ENCODE results near the gene GUCY2C.

GUCY2C gene

GRCh38 chr12:14621826-14622225 lies 74.6 kb downstream of the GUCY2C start:
- no peak for DNase-seq (ENCODE audit: low read depth in 2 of 2)

- DNase-seq (ENCODE audit: low read depth in 2 of 2): no peak
These were observed 76.5 kb downstream of the GUCY2C start for GRCh38 chr12:14619741-14620501.

- no peak for DNase-seq (ENCODE audit: low read depth in 2 of 2)
These were observed 77.4 kb downstream of the GUCY2C start for GRCh38 chr12:14618983-14619382.

- DNase-seq (ENCODE audit: low read depth in 2 of 2): no peak
These were observed 81.7 kb downstream of the GUCY2C start for GRCh38 chr12:14614704-14615121.

GRCh38 chr12:14613718-14614117 lies 82.7 kb downstream of the GUCY2C start:
- no peak for DNase-seq (ENCODE audit: low read depth in 2 of 2)

GRCh38 chr12:14612898-14613445 lies 83.4 kb downstream of the GUCY2C start:
- DNase-seq (ENCODE audit: low read depth in 2 of 2): no peak

- DNase-seq (ENCODE audit: low read depth in 2 of 2): no peak
These were observed 84.1 kb downstream of the GUCY2C start for GRCh38 chr12:14612250-14612649.

GRCh38 chr12:14611640-14612203 lies 84.7 kb downstream of the GUCY2C start:
- no peak for DNase-seq (ENCODE audit: low read depth in 2 of 2)

- DNase-seq (ENCODE audit: low read depth in 2 of 2): no peak
These were observed 88.8 kb downstream of the GUCY2C start for GRCh38 chr12:14607568-14607967.

- DNase-seq (ENCODE audit: low read depth in 2 of 2): no peak
These were observed 90.9 kb downstream of the GUCY2C start for GRCh38 chr12:14605401-14605989.

GRCh38 chr12:14601692-14602478 lies 94.5 kb downstream of the GUCY2C start:
- no peak for DNase-seq (ENCODE audit: low read depth in 2 of 2)

GRCh38 chr12:14597480-14597879 lies 98.9 kb downstream of the GUCY2C start:
- no peak for DNase-seq (ENCODE audit: low read depth in 2 of 2)

- DNase-seq (ENCODE audit: low read depth in 2 of 2): no peak
These were observed 104.7 kb downstream of the GUCY2C start for GRCh38 chr12:14591719-14592118.

- DNase-seq (ENCODE audit: low read depth in 2 of 2): no peak
These were observed 107.0 kb downstream of the GUCY2C start for GRCh38 chr12:14589169-14590004.

- DNase-seq (ENCODE audit: low read depth in 2 of 2): no peak
These were observed 107.8 kb downstream of the GUCY2C start for GRCh38 chr12:14588571-14588970.

GRCh38 chr12:14578646-14579045 lies 117.8 kb downstream of the GUCY2C start:
- DNase-seq (ENCODE audit: low read depth in 2 of 2): no peak

- DNase-seq (ENCODE audit: low read depth in 2 of 2): no peak
These were observed 119.1 kb downstream of the GUCY2C start for GRCh38 chr12:14577344-14577743.

GRCh38 chr12:14576896-14577295 lies 119.5 kb downstream of the GUCY2C start:
- DNase-seq (ENCODE audit: low read depth in 2 of 2): no peak

- no peak for DNase-seq (ENCODE audit: low read depth in 2 of 2)
These were observed 120.8 kb downstream of the GUCY2C start for GRCh38 chr12:14575585-14575984.

- DNase-seq (ENCODE audit: low read depth in 2 of 2): no peak
These were observed 123.3 kb downstream of the GUCY2C start for GRCh38 chr12:14573118-14573517.

GRCh38 chr12:14572401-14572800 lies 124.0 kb downstream of the GUCY2C start:
- no peak for DNase-seq (ENCODE audit: low read depth in 2 of 2)
